Smooth muscle cell (in vitro differentiated cells): ENCODE measurements around the gene LILRB2. TPM values are rescaled to one million over a fixed set of nuclear protein-coding genes. Genes with fewer than 3 reads are reported as not detected.
"Not testable (repeated sequence)": the region's sequence is repeated elsewhere in the genome, so short reads cannot be mapped to it uniquely, and the experiment has no call there.

Source experiments
- DNase-seq: peaks from one replicate; lab custom pipeline; 2025; ENCODE audit not compliant: unreplicated experiment; lab: John Stamatoyannopoulos, UW
- H2AFZ ChIP-seq: fragments of 200-600 bp; sonication (generic); 2 replicates; pipeline ENCODE4 v1.6.0; 2016; ENCODE audit warnings: antibody characterized with exemption, low read depth, mild to moderate bottlenecking
- H3F3A ChIP-seq: fragments of 200-600 bp; sonication (generic); 2 replicates; pipeline ENCODE4 v1.6.0; 2017; ENCODE audit warnings: antibody characterized with exemption, low read depth
- H3K27ac ChIP-seq: fragments of 200-600 bp; sonication (generic); 2 replicates; pipeline ENCODE4 v1.5.1; 2016; ENCODE audit warnings: low read depth, mild to moderate bottlenecking
- H3K27me3 ChIP-seq: fragments of 200-600 bp; sonication (generic); 2 replicates; pipeline ENCODE4 v1.6.1; 2016; ENCODE audit warnings: low read depth, mild to moderate bottlenecking
- H3K36me3 ChIP-seq: fragments of 200-600 bp; sonication (generic); 2 replicates; pipeline ENCODE4 v1.5.1; 2016; ENCODE audit warnings: low read depth
- H3K4me1 ChIP-seq: fragments of 200-600 bp; sonication (generic); 2 replicates; pipeline ENCODE4 v1.5.1; 2016; ENCODE audit warnings: low read depth
- H3K4me2 ChIP-seq: fragments of 200-600 bp; sonication (generic); 2 replicates; pipeline ENCODE4 v1.6.0; 2016; ENCODE audit warnings: mild to moderate bottlenecking
- H3K4me3 ChIP-seq: fragments of 200-600 bp; sonication (generic); 2 replicates; pipeline ENCODE4 v1.5.1; 2016; ENCODE audit warnings: mild to moderate bottlenecking
- H3K79me2 ChIP-seq: fragments of 200-600 bp; sonication (generic); 2 replicates; pipeline ENCODE4 v1.6.0; 2016; ENCODE audit warnings: low read depth, mild to moderate bottlenecking
- H3K9ac ChIP-seq: fragments of 200-600 bp; sonication (generic); 2 replicates; pipeline ENCODE4 v1.6.0; 2016; ENCODE audit warnings: low read depth
- H3K9me3 ChIP-seq: fragments of 200-600 bp; sonication (generic); replicated peaks from 2 replicates; pipeline ENCODE4 v1.5.1; 2016; ENCODE audit warnings: low read depth
- H4K20me1 ChIP-seq: fragments of 200-600 bp; sonication (generic); 2 replicates; pipeline ENCODE4 v1.6.0; 2016; ENCODE audit warnings: low read depth
- WGBS: methylation state at CpG from one replicate; pipeline ENCODE4 v1.1.7; 2016; ENCODE audit warnings: low lambda C conversion rate; 5-methylcytosine and 5-hydroxymethylcytosine counted together
- polyA plus RNA-seq: library from polyadenylated mRNA; unstranded; fragments of >200 nt; fragmentation: Nextera tagmentation; extraction: Ambion mirVana; gene quantifications from 2 replicates; pipeline ENCODE4 v1.2.1, GENCODE V29; 2016
- total RNA-seq: library from RNA; depleted of rRNA; stranded (reverse); fragments of >200 nt; gene quantifications from 2 replicates; pipeline ENCODE4 v1.2.3, GENCODE V29; 2014
- TF ChIP-seq, protein P1 (sequence below): fragments of 200-600 bp; sonication (generic); IDR thresholded peaks from 2 replicates; pipeline ENCODE4 v1.5.1; 2017; ENCODE audit warnings: borderline replicate concordance, mild to moderate bottlenecking, antibody characterized with exemption; ENCODE audit not compliant: insufficient read depth, poor library complexity, severe bottlenecking

LILRB2 gene
- total and polyA plus RNA-seq, 2 experiments from 2014 or later = not detected

DNA sequence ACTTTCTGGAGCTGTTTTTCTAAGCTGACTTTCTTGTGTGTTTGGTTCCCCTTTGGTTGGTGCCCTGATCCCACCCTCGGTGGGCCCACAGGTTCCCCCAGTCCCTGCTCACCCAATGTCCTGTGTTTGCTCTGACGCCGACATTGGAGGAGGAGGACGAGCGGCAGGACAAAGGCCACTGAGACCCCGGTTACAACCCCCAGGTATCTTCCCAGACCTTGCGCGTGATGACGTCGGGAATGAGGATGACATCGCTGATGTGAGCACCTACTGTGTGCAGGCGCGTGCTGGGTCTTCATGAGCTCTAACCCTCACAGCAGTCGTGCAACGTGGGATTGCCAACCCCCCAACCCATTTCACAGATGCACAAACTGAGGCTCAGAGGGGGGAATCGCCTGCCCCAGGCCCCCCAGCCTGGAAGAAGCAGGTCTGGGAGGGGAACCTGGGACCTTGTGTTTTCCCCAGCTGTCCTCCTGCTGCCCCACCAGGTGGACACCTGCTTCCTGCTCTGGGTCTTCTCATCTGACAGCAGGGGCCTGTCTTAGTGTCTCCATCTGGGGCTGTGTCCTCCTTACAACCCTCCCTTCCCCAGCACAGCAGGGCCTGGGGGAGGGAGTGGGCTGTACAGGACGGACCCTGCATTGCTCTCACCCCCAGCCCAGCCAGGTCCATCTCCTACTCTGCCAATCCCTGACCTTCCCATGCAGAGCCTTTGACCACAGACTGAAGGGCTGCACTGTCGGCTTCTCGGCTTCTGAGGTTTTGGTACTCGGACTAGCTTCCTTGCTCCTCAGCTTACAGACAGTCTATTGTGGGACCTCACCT lies 33.6 kb downstream of the LILRB2 start:
- DNase-seq = no peak
- H3K4me3 ChIP-seq = no peak overlapping the region
- no peaks in the 10 kb centered on the region for H3F3A ChIP-seq
- H3K27me3 ChIP-seq = peaks cover 12% of the 10 kb centered on the region
- WGBS = 93% methylated on average over 20 of the region's 20 CpGs
- no peak overlapping the region for H3K4me2 ChIP-seq
- no peaks in the 10 kb centered on the region for H3K9me3 ChIP-seq
- H4K20me1 ChIP-seq = no peaks in the 10 kb centered on the region
- H3K4me1 ChIP-seq = no peaks in the 10 kb centered on the region
- H2AFZ ChIP-seq = no peak overlapping the region
- no peak overlapping the region for H3K9ac ChIP-seq
- no peak overlapping the region for H3K27ac ChIP-seq
- no peaks in the 10 kb centered on the region for H3K36me3 ChIP-seq
- TF ChIP-seq, protein P1, sequence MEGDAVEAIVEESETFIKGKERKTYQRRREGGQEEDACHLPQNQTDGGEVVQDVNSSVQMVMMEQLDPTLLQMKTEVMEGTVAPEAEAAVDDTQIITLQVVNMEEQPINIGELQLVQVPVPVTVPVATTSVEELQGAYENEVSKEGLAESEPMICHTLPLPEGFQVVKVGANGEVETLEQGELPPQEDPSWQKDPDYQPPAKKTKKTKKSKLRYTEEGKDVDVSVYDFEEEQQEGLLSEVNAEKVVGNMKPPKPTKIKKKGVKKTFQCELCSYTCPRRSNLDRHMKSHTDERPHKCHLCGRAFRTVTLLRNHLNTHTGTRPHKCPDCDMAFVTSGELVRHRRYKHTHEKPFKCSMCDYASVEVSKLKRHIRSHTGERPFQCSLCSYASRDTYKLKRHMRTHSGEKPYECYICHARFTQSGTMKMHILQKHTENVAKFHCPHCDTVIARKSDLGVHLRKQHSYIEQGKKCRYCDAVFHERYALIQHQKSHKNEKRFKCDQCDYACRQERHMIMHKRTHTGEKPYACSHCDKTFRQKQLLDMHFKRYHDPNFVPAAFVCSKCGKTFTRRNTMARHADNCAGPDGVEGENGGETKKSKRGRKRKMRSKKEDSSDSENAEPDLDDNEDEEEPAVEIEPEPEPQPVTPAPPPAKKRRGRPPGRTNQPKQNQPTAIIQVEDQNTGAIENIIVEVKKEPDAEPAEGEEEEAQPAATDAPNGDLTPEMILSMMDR = no peak
- no peaks in the 10 kb centered on the region for H3K79me2 ChIP-seq

DNA sequence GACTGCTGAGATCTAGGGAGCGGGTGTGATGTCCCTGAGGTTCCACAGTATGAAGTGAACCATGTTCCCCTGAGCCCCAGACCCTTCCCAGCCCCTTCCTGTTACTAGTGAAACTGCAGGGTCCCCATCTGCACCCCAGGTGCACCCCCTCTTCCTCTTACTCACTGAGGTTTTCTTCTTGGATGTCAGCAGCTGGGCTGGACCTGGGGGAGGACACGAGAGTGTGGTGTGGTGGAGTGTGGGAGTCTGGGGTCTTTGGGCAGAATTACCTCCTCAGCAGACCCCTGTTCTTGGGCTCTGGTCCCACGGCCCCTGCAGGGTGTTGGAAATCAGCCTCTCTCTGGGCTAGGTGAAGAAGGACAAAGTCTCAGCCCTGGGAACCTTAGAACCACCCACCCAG lies 35.0 kb downstream of the LILRB2 start:
- H3K4me1 ChIP-seq = no peaks in the 10 kb centered on the region
- TF ChIP-seq, protein P1 = no peak
- 91% methylated on average over 3 of the region's 3 CpGs for WGBS

DNA sequence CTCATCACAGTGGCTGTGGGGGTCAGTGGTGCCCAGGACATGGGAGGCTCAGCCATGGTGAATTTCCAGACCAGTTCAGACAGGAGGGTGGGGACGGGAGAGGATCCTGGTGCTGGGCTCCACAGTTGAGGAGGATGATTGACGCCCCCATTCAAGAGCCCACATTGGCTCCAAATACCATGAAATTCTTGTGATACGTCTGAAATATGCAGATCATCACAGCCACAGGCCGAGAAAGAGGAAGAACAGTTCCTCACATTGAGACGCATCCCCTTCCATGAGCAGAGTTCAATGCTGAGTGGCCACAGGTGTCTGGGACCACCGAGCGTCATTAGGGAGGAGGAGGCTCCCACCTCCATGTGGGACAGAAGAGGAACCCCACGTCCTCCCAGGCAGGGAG lies 37.1 kb downstream of the LILRB2 start:
- DNase-seq, H3K79me2 ChIP-seq, H3K36me3 ChIP-seq, H3K4me3 ChIP-seq, H3K9ac ChIP-seq, H3K27ac ChIP-seq, H3K9me3 ChIP-seq, H4K20me1 ChIP-seq, H2AFZ ChIP-seq, H3K4me2 ChIP-seq, H3K4me1 ChIP-seq, H3K27me3 ChIP-seq, H3F3A ChIP-seq: not testable (repeated sequence)
- WGBS = 82% methylated on average over 7 of the region's 8 CpGs

More for the DNA sequence above, 35.0 kb downstream of the LILRB2 start:
- Histone ChIP-seq H3K9me3 (no peaks in the 10 kb centered on the region), H3K27ac (no peak overlapping the region), H3K36me3 (no peaks in the 10 kb centered on the region), H4K20me1 (no peaks in the 10 kb centered on the region), H3K4me3 (no peak overlapping the region), H2AFZ (no peak overlapping the region), H3F3A (no peaks in the 10 kb centered on the region), H3K4me2 (no peak overlapping the region), H3K9ac (no peak overlapping the region), H3K27me3 (peaks cover 12% of the 10 kb centered on the region), H3K79me2 (no peaks in the 10 kb centered on the region)
- DNase-seq = no peak

DNA sequence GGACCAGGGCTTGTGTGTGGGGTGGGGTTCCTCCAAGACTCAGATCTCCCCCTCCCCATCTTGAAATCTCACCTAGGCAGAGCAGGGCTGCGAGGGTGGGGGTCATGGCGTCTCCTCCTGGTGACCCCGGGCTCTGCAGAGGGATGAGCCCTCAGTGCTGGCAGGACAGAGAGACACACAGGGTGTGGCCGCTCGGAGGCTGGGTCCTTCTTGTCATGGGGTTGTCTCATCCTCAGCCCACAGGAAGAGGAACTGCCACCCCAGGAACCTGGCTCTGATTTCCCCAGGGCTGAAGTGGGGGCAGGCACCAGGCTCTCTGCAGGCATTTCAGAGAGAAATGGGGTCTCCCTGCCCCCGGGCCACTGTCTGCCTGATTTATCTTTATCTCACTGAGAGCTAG lies 38.3 kb downstream of the LILRB2 start, which contains the start of gene LILRA6:
LILRA6 (minus strand) TSS at position 145 of the 400 bp plus-strand sequence.
- not testable (repeated sequence) for H3K4me3 ChIP-seq, H3K36me3 ChIP-seq, H3K4me2 ChIP-seq, H3K9me3 ChIP-seq, DNase-seq, H3K4me1 ChIP-seq, H3K79me2 ChIP-seq, H3F3A ChIP-seq, H3K27me3 ChIP-seq, H3K9ac ChIP-seq, H3K27ac ChIP-seq, H2AFZ ChIP-seq, H4K20me1 ChIP-seq
- WGBS = 92% methylated on average over 6 of the region's 6 CpGs

DNA sequence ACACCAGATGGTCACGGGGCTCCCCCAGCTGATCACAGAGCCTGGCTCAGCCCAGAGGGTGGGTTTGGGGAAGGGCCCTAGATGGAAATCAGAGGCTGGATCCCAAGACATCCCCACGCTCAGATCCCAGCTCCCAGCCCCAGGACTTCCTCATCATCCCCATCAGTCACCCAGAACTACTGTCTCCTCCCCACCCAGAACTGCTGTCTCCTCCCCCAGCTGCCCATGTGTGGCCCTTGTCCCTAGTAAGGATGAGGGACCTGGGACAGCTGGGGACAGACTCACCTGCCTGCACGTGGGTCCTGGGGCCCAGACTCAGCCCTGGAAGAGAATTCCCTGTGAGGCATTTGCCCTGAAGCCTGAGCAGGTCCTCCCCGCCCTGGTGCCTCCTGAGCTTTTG lies 38.7 kb downstream of the LILRB2 start:
- H3K9ac ChIP-seq, H3F3A ChIP-seq, H3K9me3 ChIP-seq, H3K4me1 ChIP-seq, DNase-seq, H3K4me3 ChIP-seq, H4K20me1 ChIP-seq, H3K4me2 ChIP-seq, H2AFZ ChIP-seq, H3K27ac ChIP-seq, H3K27me3 ChIP-seq, H3K79me2 ChIP-seq, H3K36me3 ChIP-seq: not testable (repeated sequence)
- 73% methylated on average over 4 of the region's 4 CpGs for WGBS

DNA sequence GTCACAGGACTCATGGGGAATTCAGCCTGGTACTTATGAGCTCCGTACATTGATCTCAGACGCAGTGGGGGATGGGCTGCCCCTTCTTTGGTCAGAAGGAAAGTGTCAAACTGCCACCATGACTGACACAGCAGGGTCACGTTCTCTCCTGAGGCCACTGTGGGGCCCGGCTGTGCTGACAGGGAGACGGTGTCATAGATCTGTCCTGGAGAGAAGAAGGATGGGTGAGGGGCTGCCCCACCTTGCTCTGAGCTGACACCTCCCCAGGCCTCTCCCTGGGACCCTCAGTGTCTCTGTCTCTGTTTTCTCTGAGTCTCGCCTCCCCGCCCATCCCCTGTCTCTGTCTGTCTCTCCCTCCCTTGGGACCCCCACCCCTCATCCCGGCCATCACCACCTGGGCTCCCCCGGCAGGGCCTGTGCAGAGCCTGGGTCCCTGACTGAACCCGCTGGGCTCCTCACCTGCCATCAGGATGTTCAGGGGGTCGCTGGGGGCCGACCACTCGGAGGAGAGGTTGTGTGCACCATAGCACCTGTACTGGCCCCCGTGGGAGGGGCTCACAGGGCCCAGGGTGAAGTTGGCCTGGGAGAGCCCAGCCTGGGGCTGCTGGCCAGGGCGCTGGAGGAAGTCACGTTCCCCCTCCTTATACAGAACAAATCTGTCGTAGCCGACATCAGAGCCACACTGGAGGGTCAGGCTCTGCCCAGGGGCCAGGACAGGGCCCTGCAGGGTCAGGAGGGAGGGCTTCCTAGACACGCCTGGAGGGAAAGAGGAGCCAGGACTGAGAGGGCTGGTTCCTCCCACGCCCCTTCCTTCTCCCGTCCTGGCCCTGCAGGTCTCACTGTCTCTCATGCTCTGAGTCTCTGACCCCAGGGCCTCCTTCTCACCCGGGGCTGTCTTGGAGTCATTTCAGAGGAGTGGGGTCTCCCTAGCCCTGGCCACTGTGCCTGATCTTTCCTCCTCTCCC lies 40.3 kb downstream of the LILRB2 start:
- not testable (repeated sequence) for H3K79me2 ChIP-seq, H3F3A ChIP-seq, H3K27ac ChIP-seq, H4K20me1 ChIP-seq, H3K4me1 ChIP-seq, H3K9me3 ChIP-seq, H3K36me3 ChIP-seq, H2AFZ ChIP-seq, DNase-seq, H3K4me2 ChIP-seq, H3K4me3 ChIP-seq, H3K9ac ChIP-seq
- H3K27me3 ChIP-seq = peaks cover 19% of the 10 kb centered on the region
- 87% methylated on average over 15 of the region's 22 CpGs for WGBS
